H9 (cell line): ENCODE data around the gene BCAT1. TPM values are rescaled to one million over a fixed set of nuclear protein-coding genes. Genes with fewer than 3 reads are reported as not detected.

Experiments used
- DNase-seq: peaks from one replicate; pipeline ENCODE4 v3.0.0-alpha.2; 2017
- H2AFZ ChIP-seq: one replicate; pipeline ENCODE4 v1.6.1; 2013; ENCODE audit warnings: mild to moderate bottlenecking, low read length, control low read depth, moderate library complexity
- H2AK5ac ChIP-seq: 2 replicates; pipeline ENCODE4 v1.6.1; 2013; ENCODE audit warnings: low read length, control low read depth, mixed read lengths; ENCODE audit not compliant: insufficient read length
- H2BK120ac ChIP-seq: one replicate; pipeline ENCODE4 v1.6.1; 2013; ENCODE audit warnings: low read depth, mild to moderate bottlenecking, low read length, control low read depth, inconsistent platforms; ENCODE audit not compliant: poor library complexity, severe bottlenecking
- H2BK12ac ChIP-seq: 2 replicates; pipeline ENCODE4 v1.6.1; 2013; ENCODE audit warnings: low read length, control low read depth, mixed read lengths, low read depth; ENCODE audit not compliant: insufficient read length
- H2BK15ac ChIP-seq: 2 replicates; pipeline ENCODE4 v1.6.1; 2013; ENCODE audit warnings: low read depth, low read length, control low read depth
- H2BK20ac ChIP-seq: one replicate; pipeline ENCODE4 v1.6.1; 2013; ENCODE audit warnings: low read depth, mild to moderate bottlenecking, low read length, control low read depth, inconsistent platforms; ENCODE audit not compliant: poor library complexity, severe bottlenecking
- H2BK5ac ChIP-seq: 2 replicates; pipeline ENCODE4 v1.6.1; 2013; ENCODE audit warnings: low read length, control low read depth, mixed read lengths; ENCODE audit not compliant: insufficient read length
- H3K14ac ChIP-seq: 2 replicates; pipeline ENCODE4 v1.6.1; 2013; ENCODE audit warnings: low read length, control low read depth; ENCODE audit not compliant: insufficient read depth
- H3K18ac ChIP-seq: 2 replicates; pipeline ENCODE4 v1.6.1; 2013; ENCODE audit warnings: low read depth, mild to moderate bottlenecking, mixed read lengths, low read length, control low read depth; ENCODE audit not compliant: insufficient read length
- H3K23ac ChIP-seq: 2 replicates; pipeline ENCODE4 v1.6.1; 2013; ENCODE audit warnings: low read length, control low read depth, mixed read lengths, low read depth; ENCODE audit not compliant: insufficient read length
- H3K23me2 ChIP-seq: 2 replicates; pipeline ENCODE4 v1.6.1; 2013; ENCODE audit warnings: low read depth, mild to moderate bottlenecking, mixed read lengths, low read length, control low read depth; ENCODE audit not compliant: insufficient read length, poor library complexity, severe bottlenecking
- H3K27ac ChIP-seq: 2 replicates; pipeline ENCODE4 v1.5.1; 2013; ENCODE audit warnings: low read length, control low read depth, mixed read lengths, low read depth; ENCODE audit not compliant: insufficient read length
- H3K27me3 ChIP-seq: 2 replicates; pipeline ENCODE4 v1.6.1; 2013; ENCODE audit warnings: low read length, control low read depth, inconsistent platforms; ENCODE audit not compliant: insufficient read depth
- H3K4ac ChIP-seq: 2 replicates; pipeline ENCODE4 v1.6.1; 2013; ENCODE audit warnings: low read depth, mild to moderate bottlenecking, control low read depth, inconsistent platforms, low read length, moderate library complexity
- H3K4me1 ChIP-seq: 2 replicates; pipeline ENCODE4 v1.6.1; 2013; ENCODE audit warnings: low read length, control low read depth, inconsistent platforms; ENCODE audit not compliant: insufficient read depth
- H3K4me2 ChIP-seq: 2 replicates; pipeline ENCODE4 v1.6.1; 2013; ENCODE audit warnings: low read length, control low read depth, mixed read lengths; ENCODE audit not compliant: insufficient read length, insufficient read depth
- H3K56ac ChIP-seq: 2 replicates; pipeline ENCODE4 v1.6.1; 2013; ENCODE audit warnings: low read depth, mild to moderate bottlenecking, mixed read lengths, low read length, control low read depth; ENCODE audit not compliant: insufficient read length
- H3K79me1 ChIP-seq: 2 replicates; pipeline ENCODE4 v1.6.1; 2013; ENCODE audit warnings: low read depth, mild to moderate bottlenecking, moderate library complexity, low read length, control low read depth, inconsistent platforms; ENCODE audit not compliant: insufficient read depth, poor library complexity, severe bottlenecking
- H3K79me2 ChIP-seq: 2 replicates; pipeline ENCODE4 v1.6.1; 2013; ENCODE audit warnings: low read length, control low read depth, inconsistent platforms; ENCODE audit not compliant: insufficient read depth
- H3K9ac ChIP-seq: 2 replicates; pipeline ENCODE4 v1.6.1; 2013; ENCODE audit warnings: low read length, control low read depth, mixed read lengths; ENCODE audit not compliant: insufficient read length; ENCODE audit errors: extremely low read depth
- H3K9me3 ChIP-seq: one replicate; pipeline ENCODE4 v1.6.1; 2013; ENCODE audit warnings: low read depth, low read length, inconsistent platforms; ENCODE audit not compliant: control insufficient read depth
- H3T11ph ChIP-seq: one replicate; pipeline ENCODE4 v1.6.1; 2013; ENCODE audit warnings: mild to moderate bottlenecking, low read length, control low read depth, inconsistent platforms
- H4K20me1 ChIP-seq: one replicate; pipeline ENCODE4 v1.6.1; 2013; ENCODE audit not compliant: control insufficient read depth, insufficient read length, insufficient read depth
- H4K5ac ChIP-seq: 2 replicates; pipeline ENCODE4 v1.6.1; 2013; ENCODE audit warnings: low read depth, mild to moderate bottlenecking, mixed read lengths, low read length, control low read depth; ENCODE audit not compliant: insufficient read length
- H4K8ac ChIP-seq: replicated peaks from 2 replicates; pipeline ENCODE4 v1.6.1; 2013; ENCODE audit warnings: low read length, control low read depth, mixed read lengths, low read depth; ENCODE audit not compliant: insufficient read length
- H4K91ac ChIP-seq: 2 replicates; pipeline ENCODE4 v1.6.1; 2013; ENCODE audit warnings: low read depth, mild to moderate bottlenecking, moderate library complexity, mixed read lengths, low read length, control low read depth; ENCODE audit not compliant: insufficient read length
- H3K27ac Mint-ChIP-seq, 3 experiments: 2 replicates in 2 of 3; 3 replicates in 1 of 3; pipeline ENCODE4 v1.8.0; 2020 to 2021; ENCODE audit warnings: mixed read lengths in 3 of 3, mild to moderate bottlenecking in 1 of 3, moderate library complexity in 1 of 3
- H3K27me3 Mint-ChIP-seq: 2 replicates; pipeline ENCODE4 v1.8.0; 2021; ENCODE audit warnings: low read depth, mild to moderate bottlenecking, moderate library complexity, mixed read lengths
- H3K36me3 Mint-ChIP-seq, 3 experiments: 2 replicates in 2 of 3; 3 replicates in 1 of 3; pipeline ENCODE4 v1.8.0; 2020 to 2021; ENCODE audit warnings: low read depth in 3 of 3, mixed read lengths in 3 of 3; ENCODE audit not compliant: insufficient read depth in 1 of 3
- H3K4me1 Mint-ChIP-seq, 2 experiments: 2 replicates each; pipeline ENCODE4 v1.8.0; 2020; ENCODE audit warnings: mixed read lengths in 2 of 2
- H3K4me3 Mint-ChIP-seq, 2 experiments: 2 replicates in 1 of 2; 3 replicates in 1 of 2; pipeline ENCODE4 v1.8.0; 2020 to 2021; ENCODE audit warnings: mild to moderate bottlenecking in 2 of 2, mixed read lengths in 2 of 2, moderate library complexity in 1 of 2
- H3K9me3 Mint-ChIP-seq, 2 experiments: 2 replicates in 1 of 2; 3 replicates in 1 of 2; pipeline ENCODE4 v1.8.0; 2020; ENCODE audit warnings: mild to moderate bottlenecking in 2 of 2, mixed read lengths in 2 of 2, moderate library complexity in 1 of 2
- WGBS: extraction: QIAGEN DNeasy Blood & Tissue Kit; methylation state at CpG from one replicate; pipeline ENCODE4 v1.1.7; 2013; ENCODE audit warnings: missing lambda C conversion rate, low lambda C conversion rate, mixed read lengths; ENCODE audit not compliant: insufficient read length; ENCODE audit errors: extremely low coverage; 5-methylcytosine and 5-hydroxymethylcytosine counted together
- total RNA-seq: library from RNA; stranded (reverse); gene quantifications from 2 replicates; pipeline ENCODE4 v1.2.1, GENCODE V29; 2021
- TF ChIP-seq, protein P1 (sequence below): fragments of 200-600 bp; sonication (generic); conservative IDR thresholded peaks from 3 replicates; pipeline ENCODE4 v1.8.0; 2021; ENCODE audit warnings: antibody characterized with exemption, mild to moderate bottlenecking

BCAT1 gene
- total RNA-seq, 1 experiment from 2014 or later = 244 TPM

DNA sequence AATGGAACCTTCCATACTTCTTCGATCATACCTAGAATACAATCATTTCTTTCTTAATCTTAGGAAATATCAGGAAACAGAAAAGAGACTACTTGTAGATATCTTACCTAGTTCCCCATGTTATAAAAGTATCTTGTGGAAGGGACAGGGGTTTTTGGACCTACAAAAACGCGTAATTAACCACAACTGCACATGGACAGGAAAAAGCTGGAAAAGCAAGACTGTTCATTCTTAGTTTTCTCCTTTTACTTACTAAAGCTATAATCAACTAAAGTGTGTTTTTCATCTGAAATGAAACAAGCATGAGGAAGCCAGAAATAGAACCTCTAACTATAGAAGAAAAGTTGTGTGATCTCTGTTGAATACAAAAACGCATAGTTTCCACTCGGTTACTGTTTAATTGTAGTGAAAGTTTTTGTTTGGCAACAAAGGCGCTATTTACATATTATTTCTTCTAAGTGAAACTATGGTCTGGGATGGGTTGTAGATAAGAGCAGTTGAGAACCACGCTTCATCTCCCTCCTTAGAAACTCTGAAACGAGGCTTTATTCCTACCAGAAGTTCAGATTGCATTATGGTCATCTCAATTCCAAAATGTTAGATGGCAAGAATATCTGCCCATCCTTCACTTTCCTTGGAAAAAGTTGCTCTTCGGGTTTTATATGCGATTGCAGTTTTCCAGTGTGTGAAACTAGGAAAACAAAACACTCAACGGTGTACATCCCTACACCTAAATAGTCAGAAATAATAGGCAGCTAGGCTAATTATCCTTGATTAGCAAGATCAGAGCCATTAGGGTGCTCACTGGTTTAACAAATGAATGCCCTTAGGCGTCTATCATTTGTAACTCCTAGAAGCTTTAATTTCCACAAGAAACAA, 1.1 kb downstream of the BCAT1 start:
- Histone ChIP-seq H3K56ac (peak overlapping the region; percentile 93), H3K79me1 (peaks cover 2% of the 10 kb centered on the region), H4K8ac (no peak overlapping the region), H2BK20ac (no peak overlapping the region), H2BK15ac (no peak overlapping the region), H3K23me2 (peaks cover 16% of the 10 kb centered on the region), H3K4me2 (peak overlapping the region; percentile 89), H3K79me2 (peaks cover 30% of the 10 kb centered on the region), H3K23ac (no peak overlapping the region), H2AFZ (no peak overlapping the region), H3K14ac (peak overlapping the region; percentile 96; the same call in 1 of the 2 replicates), H3K9ac (peak overlapping the region; percentile 100), H3K18ac (peak overlapping the region; percentile 98), H3K27me3 (no peaks in the 10 kb centered on the region), H4K91ac (no peak overlapping the region), H2BK120ac (no peak overlapping the region), H3K9me3 (no peaks in the 10 kb centered on the region), H3K4ac (no peak overlapping the region; the same call in 1 of the 2 replicates), H2AK5ac (no peak overlapping the region), H3K27ac (peak overlapping the region; percentile 98), H2BK5ac (no peak overlapping the region), H3K4me1 (peaks cover 11% of the 10 kb centered on the region), H2BK12ac (no peak overlapping the region), H4K20me1 (no peaks in the 10 kb centered on the region), H4K5ac (no peak overlapping the region), H3T11ph (peak overlapping the region; percentile 87)
- Mint-ChIP-seq H3K4me1 (peaks cover 56 to 70% of the 10 kb centered on the region in 2 experiments), H3K9me3 (no peaks in the 10 kb centered on the region), H3K27me3 (no peaks in the 10 kb centered on the region), H3K4me3 (peak overlapping the region; percentile 93 to 98), H3K36me3 (peaks cover 16 to 27% (median 25%) of the 10 kb centered on the region in 3 experiments), H3K27ac (peak overlapping the region; percentile 99 to 100 (median 99))
- no peak for DNase-seq
- no CpG with 5 or more reads among the region's 12 CpGs for WGBS
- TF ChIP-seq, protein P1, sequence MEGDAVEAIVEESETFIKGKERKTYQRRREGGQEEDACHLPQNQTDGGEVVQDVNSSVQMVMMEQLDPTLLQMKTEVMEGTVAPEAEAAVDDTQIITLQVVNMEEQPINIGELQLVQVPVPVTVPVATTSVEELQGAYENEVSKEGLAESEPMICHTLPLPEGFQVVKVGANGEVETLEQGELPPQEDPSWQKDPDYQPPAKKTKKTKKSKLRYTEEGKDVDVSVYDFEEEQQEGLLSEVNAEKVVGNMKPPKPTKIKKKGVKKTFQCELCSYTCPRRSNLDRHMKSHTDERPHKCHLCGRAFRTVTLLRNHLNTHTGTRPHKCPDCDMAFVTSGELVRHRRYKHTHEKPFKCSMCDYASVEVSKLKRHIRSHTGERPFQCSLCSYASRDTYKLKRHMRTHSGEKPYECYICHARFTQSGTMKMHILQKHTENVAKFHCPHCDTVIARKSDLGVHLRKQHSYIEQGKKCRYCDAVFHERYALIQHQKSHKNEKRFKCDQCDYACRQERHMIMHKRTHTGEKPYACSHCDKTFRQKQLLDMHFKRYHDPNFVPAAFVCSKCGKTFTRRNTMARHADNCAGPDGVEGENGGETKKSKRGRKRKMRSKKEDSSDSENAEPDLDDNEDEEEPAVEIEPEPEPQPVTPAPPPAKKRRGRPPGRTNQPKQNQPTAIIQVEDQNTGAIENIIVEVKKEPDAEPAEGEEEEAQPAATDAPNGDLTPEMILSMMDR = no peak
